Gastrocnemius medialis (tissue), 4 donors: ENCODE results near the gene PPM1G.

Source experiments
- CTCF ChIP-seq, 5 experiments: fragments of 450-650 bp in 3 of 5; fragments of 200-600 bp in 2 of 5; sonication (generic) in 2 of 5; IDR thresholded peaks in 4 of 5; conservative IDR thresholded peaks in 1 of 5; 1 replicate in 4 of 5; 2 replicates in 1 of 5; pipeline ENCODE4 v1.5.1; 2016 to 2019; ENCODE audit warnings: antibody characterized with exemption in 5 of 5, mild to moderate bottlenecking in 3 of 5, moderate library complexity in 3 of 5
- POLR2A ChIP-seq, 2 donors: fragments of 450-650 bp; IDR thresholded peaks; one replicate each; pipeline ENCODE4 v1.6.1; 2017; ENCODE audit warnings: antibody characterized with exemption in 2 of 2, mild to moderate bottlenecking in 2 of 2, moderate library complexity in 2 of 2

- TF ChIP-seq CTCF (IDR thresholded peaks at IDR 0.05 in 4 of 5, conservative IDR thresholded peaks at IDR 0.05 in 1 of 5) (no peak), POLR2A (IDR thresholded peaks at IDR 0.05) (no peak)
Measured at GRCh38 chr2:27442920-27443282, 33.5 kb upstream of the PPM1G start.
